ENCODE measurements around the gene FBXW12.

The FBXW12 gene

DNA sequence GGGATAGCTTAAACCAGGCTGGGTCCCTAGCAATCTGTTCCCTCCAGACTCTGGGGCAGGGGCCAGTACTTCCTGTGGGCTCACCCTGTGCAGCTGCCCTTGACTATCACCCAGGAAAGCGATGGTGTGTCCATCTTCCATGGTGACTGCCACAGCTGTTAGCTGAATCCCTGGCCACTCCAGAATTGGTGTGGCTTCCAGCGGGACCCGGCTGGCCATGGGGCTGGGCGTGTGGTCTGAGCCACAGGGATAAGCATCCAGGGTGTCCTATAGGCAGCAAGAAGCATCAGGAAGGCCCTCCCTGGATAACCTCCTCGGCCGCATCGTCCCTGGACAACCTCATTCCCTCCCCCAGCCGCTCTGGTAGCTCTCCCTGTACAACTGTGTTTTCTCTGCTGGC is 50.7 kb downstream of the FBXW12 start:
- no peak for DNase-seq (ENCODE audit: low read depth)

GRCh38 chr3:48423241-48423882 is 51.3 kb downstream of the FBXW12 start:
- DNase-seq (ENCODE audit: low read depth): no peak

DNA sequence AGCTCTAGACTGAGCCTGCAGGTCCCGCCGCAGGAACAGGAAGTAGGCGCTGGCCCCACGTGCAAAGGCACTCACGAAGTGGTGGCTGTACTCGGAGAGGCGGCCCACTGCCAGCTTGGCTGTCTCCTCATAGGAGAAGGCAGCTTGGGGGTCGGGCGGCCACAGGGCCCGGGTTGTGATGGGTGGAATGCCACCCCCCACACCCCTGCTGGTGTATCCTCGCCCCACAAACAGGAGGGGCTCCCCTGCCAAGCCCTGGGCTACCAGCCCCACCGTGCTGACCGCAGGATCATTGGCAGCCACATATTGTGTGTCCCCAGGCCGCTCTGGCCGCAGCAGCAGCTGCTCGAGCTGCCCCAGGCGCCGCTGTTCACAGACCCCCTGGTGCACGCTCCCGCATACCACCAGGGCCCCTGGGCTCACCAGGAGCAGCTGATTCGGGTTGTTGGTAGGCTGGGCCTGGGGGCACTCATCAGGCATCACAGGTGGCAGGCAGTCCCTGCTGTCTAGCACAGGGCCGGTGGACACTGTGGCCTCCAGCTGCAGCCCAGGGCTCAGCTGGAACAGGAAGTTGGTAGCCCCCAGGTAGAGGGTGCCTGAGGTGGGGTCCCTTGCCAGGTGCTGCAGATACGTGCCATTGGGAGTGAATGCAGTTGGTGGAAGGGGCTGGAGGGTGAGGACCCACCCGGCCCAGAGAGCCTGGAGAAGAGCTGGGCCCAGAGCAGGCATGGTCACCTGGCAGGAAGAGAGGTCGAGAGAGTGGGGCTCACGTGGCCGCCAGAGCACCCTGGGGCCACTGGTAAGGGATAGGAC is 52.1 kb downstream of the FBXW12 start:
- no peak for DNase-seq (ENCODE audit: low read depth)

DNA sequence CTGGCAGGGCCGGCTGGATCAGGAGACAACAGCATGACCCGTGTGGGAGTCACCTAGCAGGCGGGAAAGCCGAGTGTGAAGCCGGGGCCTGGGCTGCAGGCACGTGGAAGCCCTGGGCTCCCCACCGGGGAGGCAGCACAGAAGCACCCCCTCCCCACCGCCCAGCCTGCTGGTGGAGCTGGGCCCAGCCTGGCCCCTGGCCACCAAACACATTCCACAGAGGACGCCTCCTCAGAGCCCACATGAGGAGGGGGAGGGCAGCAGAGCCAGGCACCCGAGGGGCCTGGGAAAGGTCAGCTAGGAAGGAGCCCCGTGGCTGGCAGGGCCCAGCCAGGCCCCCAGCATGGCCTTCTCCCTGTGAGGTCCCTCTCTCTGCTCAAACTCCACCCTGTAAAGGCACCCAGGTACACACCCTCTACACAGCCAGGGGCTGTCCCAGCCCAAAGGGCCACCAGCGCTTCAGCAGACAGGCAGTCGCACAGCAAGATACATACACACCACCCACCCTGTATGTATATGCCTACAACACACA is 53.3 kb downstream of the FBXW12 start:
- DNase-seq (ENCODE audit: low read depth): peak; percentile 35

GRCh38 chr3:48426401-48426909 is 54.4 kb downstream of the FBXW12 start:
- no peak for DNase-seq (ENCODE audit: low read depth)

DNA sequence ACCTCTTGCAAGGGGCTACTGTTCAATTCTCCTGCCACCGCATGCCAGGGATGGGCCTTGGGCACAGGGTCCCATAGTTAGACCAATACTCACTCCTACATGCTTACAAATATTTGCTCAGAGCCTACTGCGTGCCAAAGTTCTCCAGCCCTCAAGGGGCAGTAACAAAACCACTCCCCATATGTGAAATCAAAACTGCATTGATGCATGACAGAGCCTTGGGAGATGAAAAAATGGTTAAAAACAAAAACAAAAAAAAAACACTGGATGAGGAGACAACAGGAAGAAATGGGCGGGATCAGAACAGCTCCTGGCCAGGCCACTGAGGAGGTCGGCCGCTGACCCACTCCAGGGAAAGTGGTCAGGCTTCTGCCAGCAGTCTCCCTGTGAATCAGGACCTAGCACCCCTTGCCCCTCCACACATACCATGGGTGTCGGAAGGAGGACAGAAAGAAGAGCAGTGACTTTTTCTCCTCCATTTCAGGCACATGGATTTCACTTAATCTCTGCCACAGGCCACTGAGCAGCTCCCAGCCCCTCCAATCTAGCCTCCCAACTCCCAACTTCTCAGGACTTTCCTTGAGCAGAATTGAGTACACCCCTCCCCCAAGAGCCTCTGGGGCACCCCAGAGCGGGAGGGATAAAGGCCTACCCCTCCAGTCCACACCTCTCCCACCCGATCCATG is 55.1 kb downstream of the FBXW12 start:
- DNase-seq (ENCODE audit: low read depth): peak; percentile 9

GRCh38 chr3:48427630-48427962 is 55.6 kb downstream of the FBXW12 start:
- no peak for DNase-seq (ENCODE audit: low read depth)

DNA sequence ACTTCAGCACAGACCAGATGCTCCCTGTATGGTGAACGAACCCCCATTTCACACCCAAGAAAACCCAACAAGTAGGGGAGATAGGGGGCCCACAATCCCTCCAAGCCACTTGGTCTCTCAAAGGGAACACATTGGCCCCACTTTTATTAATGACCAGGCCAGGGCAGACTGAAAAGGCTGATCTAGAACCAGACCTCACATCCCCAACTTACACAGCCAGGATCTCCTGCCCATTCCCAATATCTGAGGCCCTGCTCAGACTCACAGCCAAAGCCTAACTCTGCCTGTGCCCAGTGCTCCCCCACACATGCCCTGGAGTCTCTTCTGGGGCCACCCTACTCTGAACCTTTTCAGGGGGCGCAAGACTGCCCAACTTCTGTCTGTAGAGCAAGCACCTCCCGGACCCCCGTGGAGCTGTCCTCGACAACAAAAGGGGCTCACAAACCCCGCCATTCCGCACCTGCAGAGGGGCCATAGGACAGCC is 56.1 kb downstream of the FBXW12 start:
- DNase-seq (ENCODE audit: low read depth): no peak

- peak; percentile 44 for DNase-seq (ENCODE audit: low read depth)
Measured at GRCh38 chr3:48428572-48429316, 56.7 kb downstream of the FBXW12 start.

GRCh38 chr3:48429317-48429959 is 57.4 kb downstream of the FBXW12 start:
- peak; percentile 57 for DNase-seq (ENCODE audit: low read depth)

DNA sequence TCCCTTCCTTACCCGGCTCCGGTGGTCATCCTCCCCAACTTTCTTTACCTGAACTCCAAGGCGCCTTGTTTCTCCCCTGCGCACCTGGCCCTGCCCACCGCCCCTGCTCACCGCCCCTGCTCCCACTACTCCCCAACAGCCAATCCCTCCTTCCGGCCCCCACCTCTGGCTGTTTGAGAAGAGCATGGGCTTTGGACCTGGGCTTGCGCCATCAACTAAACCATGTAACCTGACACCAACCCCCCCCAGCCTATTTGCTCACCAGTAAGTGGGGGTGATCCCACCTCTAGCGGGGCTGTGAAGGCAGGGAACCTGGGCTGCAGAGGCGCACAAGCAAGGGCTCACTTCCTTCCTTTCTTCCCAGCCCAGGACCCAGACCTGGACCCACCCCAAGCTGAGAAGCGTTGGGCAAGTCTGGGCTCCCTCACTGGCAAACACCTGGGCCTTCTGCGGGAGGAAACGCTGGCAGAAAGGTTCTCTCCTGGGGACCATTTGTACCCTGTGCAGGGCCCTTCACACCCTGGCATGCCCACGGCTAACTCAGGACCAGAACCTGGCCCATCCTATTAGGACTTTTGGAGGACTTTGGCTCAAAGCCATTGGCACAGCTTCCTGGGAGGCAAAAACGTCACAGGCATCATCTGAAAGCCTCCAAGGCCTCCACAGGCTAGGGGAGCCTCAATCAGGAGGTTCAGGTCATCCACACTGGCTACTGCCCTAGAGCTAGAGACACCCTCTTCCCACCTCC is 58.1 kb downstream of the FBXW12 start, which contains the start of gene PLXNB1:
TSS of gene PLXNB1 (minus strand) at position 127 of the 748 bp plus-strand sequence. CDS start 5,475 bp downstream, outside the sequence.
- DNase-seq (ENCODE audit: low read depth): peak; percentile 63

DNA sequence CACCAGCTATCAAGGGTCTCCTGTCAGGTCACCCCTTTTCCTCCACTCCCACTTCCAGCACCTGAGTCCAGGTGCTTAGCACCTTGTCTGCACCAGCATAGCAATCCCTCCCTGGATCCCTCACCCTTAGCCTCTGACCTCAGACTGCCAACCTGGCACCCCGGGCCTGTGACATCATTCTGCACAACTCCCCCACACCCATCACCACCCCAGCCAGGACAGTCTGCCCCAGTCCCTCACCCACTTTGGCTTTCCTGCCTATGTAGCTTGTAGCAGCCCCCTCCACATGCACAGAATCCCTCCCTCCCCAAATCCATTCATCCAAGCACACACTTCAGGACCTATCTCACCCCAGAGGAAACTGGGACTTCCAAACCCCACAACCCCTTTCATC is 58.7 kb downstream of the FBXW12 start:
- no peak for DNase-seq (ENCODE audit: low read depth)

- DNase-seq (ENCODE audit: low read depth): no peak
Measured at GRCh38 chr3:48431224-48432029, 59.4 kb downstream of the FBXW12 start.

DNA sequence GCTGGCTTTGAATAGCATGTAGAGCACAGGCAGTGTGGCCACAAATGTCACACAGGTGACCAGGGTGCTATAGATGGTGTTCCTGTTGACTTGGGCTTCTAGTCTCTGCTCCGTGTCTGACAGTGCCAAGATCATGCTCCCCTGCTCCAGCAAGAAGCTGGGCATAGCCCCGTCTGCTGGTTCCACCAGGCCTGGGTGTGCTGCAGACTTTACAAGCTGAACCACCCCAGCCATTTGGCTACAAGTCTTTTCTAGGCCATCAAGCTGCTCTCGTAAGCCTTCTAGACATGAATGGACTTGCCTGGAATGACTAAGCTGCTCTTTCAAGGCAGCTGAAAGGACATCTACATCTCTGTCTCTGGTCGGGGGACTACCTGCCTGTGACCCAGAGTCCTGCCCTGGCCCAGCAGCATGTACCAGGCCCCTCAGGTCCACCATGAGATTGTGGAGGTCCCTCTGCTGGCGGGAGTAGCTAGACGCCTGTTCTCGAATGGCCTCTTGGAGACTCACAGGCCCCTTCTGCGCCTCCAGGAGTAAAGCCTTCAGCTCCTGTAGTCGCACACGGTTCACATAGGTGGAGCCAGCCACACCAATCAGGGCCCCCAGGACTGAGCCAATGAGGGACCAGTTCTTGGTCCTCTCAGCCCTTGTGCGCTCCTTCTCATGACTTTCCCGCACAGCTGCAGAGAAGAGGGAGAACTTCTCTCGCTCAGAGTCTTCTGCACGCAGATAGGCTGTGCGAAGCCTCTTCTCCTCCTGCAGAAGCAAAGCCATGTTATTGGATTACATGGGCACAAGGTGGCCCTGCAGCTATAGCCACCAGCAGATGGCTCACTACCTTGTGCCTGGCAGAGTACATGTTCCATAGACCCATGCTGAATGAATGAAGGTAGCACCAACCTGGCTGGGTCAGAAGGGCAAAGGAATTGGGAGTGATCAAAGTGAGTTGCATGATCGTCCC is 60.7 kb downstream of the FBXW12 start:
- peak; percentile 7 for DNase-seq (ENCODE audit: low read depth)

GRCh38 chr3:48433472-48434118 is 61.6 kb downstream of the FBXW12 start:
- peak; percentile 43 for DNase-seq (ENCODE audit: low read depth)

- DNase-seq (ENCODE audit: low read depth): no peak
Measured at GRCh38 chr3:48434591-48435222, 62.7 kb downstream of the FBXW12 start.

GRCh38 chr3:48435223-48435595 is 63.2 kb downstream of the FBXW12 start:
- DNase-seq (ENCODE audit: low read depth): no peak

Data from EH (cell line).